Measurements from ENCODE around the gene PARD3. TPM values are rescaled to one million over a fixed set of nuclear protein-coding genes. Genes with fewer than 3 reads are reported as not detected.

PARD3 gene
- total and polyA plus RNA-seq, 10 of the 15 experiments (the other 5 are each of a cell fraction or from before 2014, with no cell fraction given): 2.6 to 43.1 (median 13.9) TPM

DNA sequence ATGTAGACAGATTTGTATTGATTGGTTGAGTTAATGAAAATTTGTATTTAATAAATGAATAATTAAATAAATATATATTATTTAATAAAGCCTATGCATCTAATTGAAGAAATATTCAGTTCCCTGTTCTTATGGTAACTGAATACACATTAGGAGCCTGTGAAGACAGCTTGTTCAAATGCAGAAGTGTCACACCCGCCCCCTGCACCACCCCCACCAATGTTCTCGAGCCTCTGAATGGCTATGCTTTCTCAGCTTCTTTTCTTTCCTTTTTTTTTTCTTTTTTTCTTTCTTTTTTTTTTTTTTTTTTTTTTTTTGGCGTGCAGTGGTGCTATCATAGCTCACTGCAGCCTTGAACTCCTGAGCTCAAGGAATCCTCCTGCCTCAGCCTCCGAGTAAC lies 38.3 kb upstream of the PARD3 start:
- Histone ChIP-seq H3K9ac (ENCODE audit: control insufficient read depth, insufficient read depth, low read length) (no peak overlapping the region), H3K4me3 (no peak overlapping the region), H2AFZ (ENCODE audit: control insufficient read depth, low read depth, low read length) (no peak overlapping the region), H4K20me1 (ENCODE audit: control insufficient read depth, insufficient read depth) (no peaks in the 10 kb centered on the region), H3K27me3 (replicated peaks in 1 of 2; ENCODE audit: control insufficient read depth in 2 of 2, insufficient read depth in 2 of 2, low read length in 1 of 2) (no peaks in the 10 kb centered on the region), H3K4me1 (ENCODE audit: control insufficient read depth, insufficient read depth, low read length) (no peaks in the 10 kb centered on the region), H3K4me2 (ENCODE audit: control insufficient read depth, insufficient read depth) (no peak overlapping the region), H3K9me3 (replicated peaks; ENCODE audit: control insufficient read depth, insufficient read depth, low read length) (no peaks in the 10 kb centered on the region), H3K27ac (ENCODE audit: control insufficient read depth, insufficient read depth) (no peak overlapping the region), H3K79me2 (ENCODE audit: control insufficient read depth, insufficient read depth, low read length) (no peaks in the 10 kb centered on the region), H3K36me3 (ENCODE audit: control insufficient read depth in 2 of 2, insufficient read depth in 2 of 2, low read length in 1 of 2) (no peaks in the 10 kb centered on the region)
- ChIA-PET CTCF (interaction anchor here (0.9 to 2.0 kb wide), 6 partner anchors 10 to 187 kb away, joined by 3 to 4 read pairs (median 4); no protein-coding TSS in a partner anchor), RAD21 (ENCODE audit: unreplicated experiment) (interaction anchor here (0.6 to 1.6 kb wide), 4 partner anchors 68 to 610 kb away, joined by 3 to 6 read pairs (median 4); no protein-coding TSS in a partner anchor), SMC1A (ENCODE audit: uncharacterized antibody, unreplicated experiment) (interaction anchor here (1.2 to 1.7 kb wide), 3 partner anchors 9 to 18 kb away, joined by 3 to 6 read pairs (median 4); no protein-coding TSS in a partner anchor), POLR2A (interaction anchor here (0.6 to 1.6 kb wide), 6 partner anchors 9 to 208 kb away, joined by 3 to 8 read pairs (median 4); no protein-coding TSS in a partner anchor)
- intact Hi-C loops (cut with micrococcal nuclease; ENCODE audit: unreplicated experiment) (no loop called here), in situ Hi-C loops (cut with MboI) (no loop called here)
- no peak for DNase-seq (ENCODE audit: low read depth, low spot score)
- no peak for ATAC-seq
- no TSS peak for BruUV-seq (replicated peaks)
- 0% methylated on average over 2 of the region's 4 CpGs for WGBS (ENCODE audit: insufficient coverage, insufficient replicate concordance, low lambda C conversion rate, missing lambda C conversion rate)
- no peak for FAIRE-seq
- TF ChIP-seq, protein P1, sequence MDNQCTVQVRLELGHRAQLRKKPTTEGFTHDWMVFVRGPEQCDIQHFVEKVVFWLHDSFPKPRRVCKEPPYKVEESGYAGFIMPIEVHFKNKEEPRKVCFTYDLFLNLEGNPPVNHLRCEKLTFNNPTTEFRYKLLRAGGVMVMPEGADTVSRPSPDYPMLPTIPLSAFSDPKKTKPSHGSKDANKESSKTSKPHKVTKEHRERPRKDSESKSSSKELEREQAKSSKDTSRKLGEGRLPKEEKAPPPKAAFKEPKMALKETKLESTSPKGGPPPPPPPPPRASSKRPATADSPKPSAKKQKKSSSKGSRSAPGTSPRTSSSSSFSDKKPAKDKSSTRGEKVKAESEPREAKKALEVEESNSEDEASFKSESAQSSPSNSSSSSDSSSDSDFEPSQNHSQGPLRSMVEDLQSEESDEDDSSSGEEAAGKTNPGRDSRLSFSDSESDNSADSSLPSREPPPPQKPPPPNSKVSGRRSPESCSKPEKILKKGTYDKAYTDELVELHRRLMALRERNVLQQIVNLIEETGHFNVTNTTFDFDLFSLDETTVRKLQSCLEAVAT (IDR thresholded peaks at IDR 0.05): no peak
- TF ChIP-seq FOXM1 (IDR thresholded peaks at IDR 0.05; ENCODE audit: low read depth, low read length): no peak
- TF ChIP-seq MYC (IDR thresholded peaks at IDR 0.05; ENCODE audit: insufficient read depth, insufficient read length, insufficient replicate concordance, low read length, severe bottlenecking): no peak
- TF ChIP-seq TAF1 (IDR thresholded peaks at IDR 0.05; ENCODE audit: borderline replicate concordance, low read depth, low read length): no peak
- TF ChIP-seq ZNF384 (IDR thresholded peaks at IDR 0.05; ENCODE audit: borderline replicate concordance, low read depth, low read length): no peak
- no peak for TF ChIP-seq ZNF274 (IDR thresholded peaks at IDR 0.05; ENCODE audit: insufficient read depth, insufficient read length)
- no peak for TF ChIP-seq FOXK2 (IDR thresholded peaks at IDR 0.05)
- no peak for TF ChIP-seq SRF (IDR thresholded peaks at IDR 0.05; ENCODE audit: low read depth in 2 of 2, low read length in 2 of 2)
- TF ChIP-seq CHD1 (IDR thresholded peaks at IDR 0.05; ENCODE audit: low read depth, low read length): no peak
- TF ChIP-seq, protein P2, sequence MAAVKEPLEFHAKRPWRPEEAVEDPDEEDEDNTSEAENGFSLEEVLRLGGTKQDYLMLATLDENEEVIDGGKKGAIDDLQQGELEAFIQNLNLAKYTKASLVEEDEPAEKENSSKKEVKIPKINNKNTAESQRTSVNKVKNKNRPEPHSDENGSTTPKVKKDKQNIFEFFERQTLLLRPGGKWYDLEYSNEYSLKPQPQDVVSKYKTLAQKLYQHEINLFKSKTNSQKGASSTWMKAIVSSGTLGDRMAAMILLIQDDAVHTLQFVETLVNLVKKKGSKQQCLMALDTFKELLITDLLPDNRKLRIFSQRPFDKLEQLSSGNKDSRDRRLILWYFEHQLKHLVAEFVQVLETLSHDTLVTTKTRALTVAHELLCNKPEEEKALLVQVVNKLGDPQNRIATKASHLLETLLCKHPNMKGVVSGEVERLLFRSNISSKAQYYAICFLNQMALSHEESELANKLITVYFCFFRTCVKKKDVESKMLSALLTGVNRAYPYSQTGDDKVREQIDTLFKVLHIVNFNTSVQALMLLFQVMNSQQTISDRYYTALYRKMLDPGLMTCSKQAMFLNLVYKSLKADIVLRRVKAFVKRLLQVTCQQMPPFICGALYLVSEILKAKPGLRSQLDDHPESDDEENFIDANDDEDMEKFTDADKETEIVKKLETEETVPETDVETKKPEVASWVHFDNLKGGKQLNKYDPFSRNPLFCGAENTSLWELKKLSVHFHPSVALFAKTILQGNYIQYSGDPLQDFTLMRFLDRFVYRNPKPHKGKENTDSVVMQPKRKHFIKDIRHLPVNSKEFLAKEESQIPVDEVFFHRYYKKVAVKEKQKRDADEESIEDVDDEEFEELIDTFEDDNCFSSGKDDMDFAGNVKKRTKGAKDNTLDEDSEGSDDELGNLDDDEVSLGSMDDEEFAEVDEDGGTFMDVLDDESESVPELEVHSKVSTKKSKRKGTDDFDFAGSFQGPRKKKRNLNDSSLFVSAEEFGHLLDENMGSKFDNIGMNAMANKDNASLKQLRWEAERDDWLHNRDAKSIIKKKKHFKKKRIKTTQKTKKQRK (IDR thresholded peaks at IDR 0.05; ENCODE audit: low read depth, low read length): no peak
- TF ChIP-seq, protein P3, sequence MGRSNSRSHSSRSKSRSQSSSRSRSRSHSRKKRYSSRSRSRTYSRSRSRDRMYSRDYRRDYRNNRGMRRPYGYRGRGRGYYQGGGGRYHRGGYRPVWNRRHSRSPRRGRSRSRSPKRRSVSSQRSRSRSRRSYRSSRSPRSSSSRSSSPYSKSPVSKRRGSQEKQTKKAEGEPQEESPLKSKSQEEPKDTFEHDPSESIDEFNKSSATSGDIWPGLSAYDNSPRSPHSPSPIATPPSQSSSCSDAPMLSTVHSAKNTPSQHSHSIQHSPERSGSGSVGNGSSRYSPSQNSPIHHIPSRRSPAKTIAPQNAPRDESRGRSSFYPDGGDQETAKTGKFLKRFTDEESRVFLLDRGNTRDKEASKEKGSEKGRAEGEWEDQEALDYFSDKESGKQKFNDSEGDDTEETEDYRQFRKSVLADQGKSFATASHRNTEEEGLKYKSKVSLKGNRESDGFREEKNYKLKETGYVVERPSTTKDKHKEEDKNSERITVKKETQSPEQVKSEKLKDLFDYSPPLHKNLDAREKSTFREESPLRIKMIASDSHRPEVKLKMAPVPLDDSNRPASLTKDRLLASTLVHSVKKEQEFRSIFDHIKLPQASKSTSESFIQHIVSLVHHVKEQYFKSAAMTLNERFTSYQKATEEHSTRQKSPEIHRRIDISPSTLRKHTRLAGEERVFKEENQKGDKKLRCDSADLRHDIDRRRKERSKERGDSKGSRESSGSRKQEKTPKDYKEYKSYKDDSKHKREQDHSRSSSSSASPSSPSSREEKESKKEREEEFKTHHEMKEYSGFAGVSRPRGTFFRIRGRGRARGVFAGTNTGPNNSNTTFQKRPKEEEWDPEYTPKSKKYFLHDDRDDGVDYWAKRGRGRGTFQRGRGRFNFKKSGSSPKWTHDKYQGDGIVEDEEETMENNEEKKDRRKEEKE (IDR thresholded peaks at IDR 0.05): no peak
- TF ChIP-seq, protein P4, sequence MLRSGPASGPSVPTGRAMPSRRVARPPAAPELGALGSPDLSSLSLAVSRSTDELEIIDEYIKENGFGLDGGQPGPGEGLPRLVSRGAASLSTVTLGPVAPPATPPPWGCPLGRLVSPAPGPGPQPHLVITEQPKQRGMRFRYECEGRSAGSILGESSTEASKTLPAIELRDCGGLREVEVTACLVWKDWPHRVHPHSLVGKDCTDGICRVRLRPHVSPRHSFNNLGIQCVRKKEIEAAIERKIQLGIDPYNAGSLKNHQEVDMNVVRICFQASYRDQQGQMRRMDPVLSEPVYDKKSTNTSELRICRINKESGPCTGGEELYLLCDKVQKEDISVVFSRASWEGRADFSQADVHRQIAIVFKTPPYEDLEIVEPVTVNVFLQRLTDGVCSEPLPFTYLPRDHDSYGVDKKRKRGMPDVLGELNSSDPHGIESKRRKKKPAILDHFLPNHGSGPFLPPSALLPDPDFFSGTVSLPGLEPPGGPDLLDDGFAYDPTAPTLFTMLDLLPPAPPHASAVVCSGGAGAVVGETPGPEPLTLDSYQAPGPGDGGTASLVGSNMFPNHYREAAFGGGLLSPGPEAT (IDR thresholded peaks at IDR 0.05; ENCODE audit: low read depth): no peak
- TF ChIP-seq ZNF207 (IDR thresholded peaks at IDR 0.05; ENCODE audit: borderline replicate concordance): no peak
- TF ChIP-seq EZH2 (IDR thresholded peaks at IDR 0.05; ENCODE audit: borderline replicate concordance, control insufficient read depth, low read depth, low read length): no peak

Measured in GM12878 (cell line).